Stomach (tissue), 9 donors: ENCODE data around the gene EXOC4. TPM values are rescaled to one million over a fixed set of nuclear protein-coding genes. Genes with fewer than 3 reads are reported as not detected.

ENCODE experiments used
- DNase-seq, 2 donors: peaks; one replicate each; pipeline versions ENCODE4 v3.0.0 to v3.0.0-alpha.2; 2013 to 2019
- H3K27ac ChIP-seq, 5 donors: fragments of 200-600 bp in 4 of 5; sonication (generic) in 4 of 5; one replicate each; pipeline ENCODE4 v1.5.1; 2013 to 2019; ENCODE audit warnings: mild to moderate bottlenecking in 1 of 5, moderate library complexity in 1 of 5
- H3K27me3 ChIP-seq, 3 donors: fragments of 200-600 bp; sonication (generic); one replicate each; pipeline ENCODE4 v1.5.1; 2017 to 2019; ENCODE audit warnings: mixed run types in 1 of 3
- H3K36me3 ChIP-seq, 4 donors: fragments of 200-600 bp; sonication (generic); 1 replicate in 3 of 4; 2 replicates in 1 of 4; pipeline ENCODE4 v1.5.1; 2016 to 2019
- H3K4me1 ChIP-seq, 4 donors: fragments of 200-600 bp; sonication (generic); one replicate each; pipeline ENCODE4 v1.5.1; 2016 to 2019
- H3K4me3 ChIP-seq, 4 donors: fragments of 200-600 bp; sonication (generic) in 3 of 4; one replicate each; pipeline ENCODE4 v1.5.1; 2016 to 2019; ENCODE audit warnings: mild to moderate bottlenecking in 1 of 4
- H3K9me3 ChIP-seq, 4 donors: fragments of 200-600 bp; sonication (generic); one replicate each; pipeline ENCODE4 v1.5.1; 2016 to 2019
- CTCF ChIP-seq, 7 experiments: fragments of 450-650 bp in 4 of 7; fragments of 200-600 bp in 3 of 7; sonication (generic) in 3 of 7; IDR thresholded peaks; one replicate each; pipeline ENCODE4 v1.5.1; 2016 to 2019; ENCODE audit warnings: antibody characterized with exemption in 7 of 7, control low read depth in 2 of 7, mild to moderate bottlenecking in 1 of 7
- EP300 ChIP-seq: sonication (generic); formaldehyde crosslinking; IDR thresholded peaks from one replicate; pipeline ENCODE4 v1.6.1; 2017; ENCODE audit warnings: antibody characterized with exemption
- POLR2A ChIP-seq, 4 donors: fragments of 450-650 bp; IDR thresholded peaks; one replicate each; pipeline ENCODE4 v1.6.1; 2016; ENCODE audit warnings: antibody characterized with exemption in 4 of 4, control low read depth in 2 of 4, mild to moderate bottlenecking in 1 of 4, moderate library complexity in 1 of 4
- POLR2AphosphoS5 ChIP-seq, 3 donors: sonication (generic); formaldehyde crosslinking; IDR thresholded peaks; one replicate each; pipeline ENCODE4 v1.6.1; 2016; ENCODE audit warnings: antibody characterized with exemption in 3 of 3
- WGBS, 5 donors: extraction: QIAGEN DNeasy Blood & Tissue Kit in 3 of 5; methylation state at CpG; one replicate each; pipeline versions ENCODE4 v1.1.5 to v1.1.7; 2013 to 2018; 5-methylcytosine and 5-hydroxymethylcytosine counted together
- intact Hi-C: fragments of 100-400 bp; cut with DNase I; formaldehyde crosslinking; loops from one replicate; pipeline ENCODE4 v1.15.1; 2023; ENCODE audit warnings: low total_unique reads
- polyA plus RNA-seq, 3 donors: library from polyadenylated mRNA; stranded (reverse); fragments of 200-250 nt; gene quantifications; one replicate each; pipeline ENCODE4 v1.2.3, GENCODE V29; 2013
- total RNA-seq, 5 donors: library from RNA; depleted of rRNA; stranded (reverse); fragments of >200 nt; gene quantifications; one replicate each; pipeline versions ENCODE4 v1.1.0 to v1.2.3, GENCODE V29; 2014 to 2016
- donor health status: healthy with polysubstance abuse.
- donor health status: Bipolar disorder and iron deficiency.
- donor health status: healthy.

The EXOC4 gene
- total and polyA plus RNA-seq, 8 donors: 14.1 to 339 (median 61.1) TPM

- H3K4me3 ChIP-seq: no peak overlapping the region
- intact Hi-C loops: no loop called here
- H3K36me3 ChIP-seq: no peaks in the 10 kb centered on the region
- H3K4me1 ChIP-seq: peaks cover 0 to 10% (median 4%) of the 10 kb centered on the region in 4 donors
- no peak overlapping the region for H3K27ac ChIP-seq
- TF ChIP-seq CTCF (IDR thresholded peaks at IDR 0.05) (no peak), POLR2A (IDR thresholded peaks at IDR 0.05) (no peak), EP300 (no peak), POLR2AphosphoS5 (IDR thresholded peaks at IDR 0.05) (no peak)
- no peaks in the 10 kb centered on the region for H3K9me3 ChIP-seq
- H3K27me3 ChIP-seq: no peaks in the 10 kb centered on the region
- DNase-seq: no peak
- WGBS, 5 donors: 73 to 78% (median 75%) methylated on average over 3 of the region's 3 CpGs
Measured at GRCh38 chr7:133883591-133883990, 630.7 kb downstream of the EXOC4 start.

- DNase-seq: no peak
- 92 to 100% (median 96%) methylated on average over 5 of the region's 5 CpGs for WGBS, 5 donors
- no peaks in the 10 kb centered on the region for H3K27me3 ChIP-seq
- TF ChIP-seq POLR2AphosphoS5 (IDR thresholded peaks at IDR 0.05): no peak
- TF ChIP-seq CTCF (IDR thresholded peaks at IDR 0.05): no peak
- TF ChIP-seq EP300: no peak
- TF ChIP-seq POLR2A (IDR thresholded peaks at IDR 0.05): no peak
- no peaks in the 10 kb centered on the region for H3K36me3 ChIP-seq
- no peaks in the 10 kb centered on the region for H3K9me3 ChIP-seq
- H3K4me1 ChIP-seq: peaks cover 0 to 10% (median 4%) of the 10 kb centered on the region in 4 donors
- H3K27ac ChIP-seq: no peak overlapping the region
- intact Hi-C loops: no loop called here
- H3K4me3 ChIP-seq: no peak overlapping the region
Measured at GRCh38 chr7:133885213-133885612, 632.3 kb downstream of the EXOC4 start.

GRCh38 chr7:133886086-133886485, 633.2 kb downstream of the EXOC4 start:
- TF ChIP-seq POLR2AphosphoS5 (IDR thresholded peaks at IDR 0.05): no peak
- no peak for TF ChIP-seq POLR2A (IDR thresholded peaks at IDR 0.05)
- no peak for TF ChIP-seq CTCF (IDR thresholded peaks at IDR 0.05)
- TF ChIP-seq EP300: no peak
- no peaks in the 10 kb centered on the region for H3K36me3 ChIP-seq
- peaks cover 0 to 10% (median 4%) of the 10 kb centered on the region in 4 donors for H3K4me1 ChIP-seq
- no peak for DNase-seq
- H3K4me3 ChIP-seq: no peak overlapping the region
- no peaks in the 10 kb centered on the region for H3K27me3 ChIP-seq
- H3K27ac ChIP-seq: no peak overlapping the region
- H3K9me3 ChIP-seq: no peaks in the 10 kb centered on the region
- 83 to 97% (median 92%) methylated on average over 3 of the region's 3 CpGs for WGBS, 5 donors
- intact Hi-C loops: no loop called here

- no peak for DNase-seq
- H3K27ac ChIP-seq: no peak overlapping the region
- H3K36me3 ChIP-seq: no peaks in the 10 kb centered on the region
- no peak for TF ChIP-seq CTCF (IDR thresholded peaks at IDR 0.05)
- H3K9me3 ChIP-seq: no peaks in the 10 kb centered on the region
- no peaks in the 10 kb centered on the region for H3K27me3 ChIP-seq
- H3K4me1 ChIP-seq: peaks cover 0 to 10% (median 4%) of the 10 kb centered on the region in 4 donors
- H3K4me3 ChIP-seq: no peak overlapping the region
- 90 to 98% (median 94%) methylated on average over 2 of the region's 2 CpGs for WGBS, 5 donors
- intact Hi-C loops: no loop called here
Measured at GRCh38 chr7:133886797-133887196, 633.9 kb downstream of the EXOC4 start.
